ENCODE data around the gene CNTF.

DNA sequence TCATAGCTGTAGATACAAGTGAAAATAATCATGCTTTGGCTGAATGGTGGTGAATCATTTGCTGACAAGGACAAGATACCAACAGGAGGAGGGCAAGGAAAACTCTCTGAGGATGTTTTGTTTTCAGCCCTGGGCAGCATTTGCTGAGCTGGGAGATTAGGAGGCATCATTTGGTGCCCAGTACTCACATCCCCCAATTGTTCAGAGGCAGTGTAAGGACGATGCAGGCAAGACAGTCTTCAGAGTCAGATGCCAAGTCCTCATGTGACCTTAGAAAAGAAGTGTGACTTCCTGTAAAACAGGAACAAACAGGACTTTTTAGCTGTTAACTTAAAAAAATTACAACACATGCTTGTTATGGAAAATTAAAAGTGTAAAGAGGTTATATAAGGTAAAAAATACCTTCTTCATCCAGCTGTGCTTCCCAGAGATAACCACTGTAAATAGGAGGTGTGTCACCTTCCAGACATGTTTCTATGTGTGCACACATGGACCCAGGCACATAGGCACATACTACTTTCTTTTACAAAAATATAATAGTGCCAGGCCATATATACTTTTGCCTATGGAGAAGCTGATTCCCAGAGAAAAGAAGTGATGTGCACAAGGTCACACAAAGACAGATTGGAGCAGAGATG lies 18.0 kb downstream of the CNTF start:
- TF ChIP-seq, protein P1, sequence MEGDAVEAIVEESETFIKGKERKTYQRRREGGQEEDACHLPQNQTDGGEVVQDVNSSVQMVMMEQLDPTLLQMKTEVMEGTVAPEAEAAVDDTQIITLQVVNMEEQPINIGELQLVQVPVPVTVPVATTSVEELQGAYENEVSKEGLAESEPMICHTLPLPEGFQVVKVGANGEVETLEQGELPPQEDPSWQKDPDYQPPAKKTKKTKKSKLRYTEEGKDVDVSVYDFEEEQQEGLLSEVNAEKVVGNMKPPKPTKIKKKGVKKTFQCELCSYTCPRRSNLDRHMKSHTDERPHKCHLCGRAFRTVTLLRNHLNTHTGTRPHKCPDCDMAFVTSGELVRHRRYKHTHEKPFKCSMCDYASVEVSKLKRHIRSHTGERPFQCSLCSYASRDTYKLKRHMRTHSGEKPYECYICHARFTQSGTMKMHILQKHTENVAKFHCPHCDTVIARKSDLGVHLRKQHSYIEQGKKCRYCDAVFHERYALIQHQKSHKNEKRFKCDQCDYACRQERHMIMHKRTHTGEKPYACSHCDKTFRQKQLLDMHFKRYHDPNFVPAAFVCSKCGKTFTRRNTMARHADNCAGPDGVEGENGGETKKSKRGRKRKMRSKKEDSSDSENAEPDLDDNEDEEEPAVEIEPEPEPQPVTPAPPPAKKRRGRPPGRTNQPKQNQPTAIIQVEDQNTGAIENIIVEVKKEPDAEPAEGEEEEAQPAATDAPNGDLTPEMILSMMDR (IDR thresholded peaks at IDR 0.05): no peak
- TF ChIP-seq POLR2A (IDR thresholded peaks at IDR 0.05; ENCODE audit: low read depth) (no peak), EP300 (IDR thresholded peaks at IDR 0.05) (no peak), POLR2AphosphoS5 (IDR thresholded peaks at IDR 0.05) (no peak)
